ENCODE results near the gene FOXP2.

DNA sequence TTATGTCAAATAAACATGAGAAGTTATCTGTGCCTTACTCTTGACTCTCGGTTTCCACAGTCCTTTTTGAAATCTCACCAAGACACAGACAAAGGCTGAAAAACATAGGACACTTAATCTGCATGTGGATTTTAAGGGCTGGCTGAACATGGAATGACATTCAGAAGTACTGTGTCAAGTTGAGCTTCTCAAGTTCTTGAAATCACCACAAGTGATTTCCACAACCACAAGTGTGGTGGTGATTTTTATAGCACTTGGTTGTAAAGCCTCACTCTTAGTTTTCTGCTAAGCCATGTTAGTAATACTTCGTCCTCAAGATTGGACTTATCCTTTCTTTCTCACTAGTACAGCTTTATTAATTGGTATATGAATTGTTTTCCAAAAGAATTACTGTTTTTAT lies 29.6 kb downstream of the FOXP2 start:
- TF ChIP-seq ZFX (IDR thresholded peaks at IDR 0.05) (no peak), CTCF (conservative IDR thresholded peaks at IDR 0.05) (no peak)
